Stimulated activated effector memory CD8-positive, alpha-beta T cell treated with anti-CD3 and anti-CD28 coated beads, Interleukin-12 subunit alpha, Interleukin-12 subunit beta, amount 100 ng/mL, for 72 hours (primary cell): ENCODE measurements around the gene CKS1B.
"Not testable (repeated sequence)": the region's sequence is repeated elsewhere in the genome, so short reads cannot be mapped to it uniquely, and the experiment has no call there.

Source experiments
- ATAC-seq: fragments of 150-1000 bp; cut with Tn5 transposase; 2 replicates; pipeline ENCODE4 v1.10.0; 2021
- DNase-seq, 2 donors: peaks; one replicate each; pipeline ENCODE4 v3.0.0; 2021 to 2022; ENCODE audit warnings: low spot score in 2 of 2
- H3K27ac Mint-ChIP-seq: one replicate; pipeline ENCODE4 v1.8.0; 2022; ENCODE audit warnings: mild to moderate bottlenecking, mixed read lengths
- H3K36me3 Mint-ChIP-seq: one replicate; pipeline ENCODE4 v1.8.0; 2022; ENCODE audit warnings: mild to moderate bottlenecking, mixed read lengths
- H3K4me1 Mint-ChIP-seq: one replicate; pipeline ENCODE4 v1.8.0; 2022; ENCODE audit warnings: mixed read lengths
- H3K4me3 Mint-ChIP-seq: one replicate; pipeline ENCODE4 v1.8.0; 2022; ENCODE audit warnings: mild to moderate bottlenecking, mixed read lengths
- H3K9me3 Mint-ChIP-seq: one replicate; pipeline ENCODE4 v1.8.0; 2022; ENCODE audit warnings: mixed read lengths

CKS1B gene

GRCh38 chr1:154983776-154984466 is 9.4 kb downstream of the CKS1B start:
- peaks cover 9% of the 10 kb centered on the region for H3K4me1 Mint-ChIP-seq
- H3K4me3 Mint-ChIP-seq = no peak overlapping the region
- no peaks in the 10 kb centered on the region for H3K9me3 Mint-ChIP-seq
- no peak for ATAC-seq
- no peak for DNase-seq
- H3K36me3 Mint-ChIP-seq = peaks cover 85% of the 10 kb centered on the region
- H3K27ac Mint-ChIP-seq = no peak overlapping the region

- Mint-ChIP-seq H3K4me1 (peaks cover 20% of the 10 kb centered on the region), H3K36me3 (peaks cover 85% of the 10 kb centered on the region)
- H3K27ac Mint-ChIP-seq, H3K4me3 Mint-ChIP-seq, DNase-seq, ATAC-seq, H3K9me3 Mint-ChIP-seq: not testable (repeated sequence)
These were observed 12.3 kb downstream of the CKS1B start for GRCh38 chr1:154986736-154987135.

GRCh38 chr1:154987326-154987725 is 12.8 kb downstream of the CKS1B start:
- no peaks in the 10 kb centered on the region for H3K9me3 Mint-ChIP-seq
- peaks cover 20% of the 10 kb centered on the region for H3K4me1 Mint-ChIP-seq
- H3K36me3 Mint-ChIP-seq = peaks cover 79% of the 10 kb centered on the region
- H3K4me3 Mint-ChIP-seq = no peak overlapping the region
- no peak overlapping the region for H3K27ac Mint-ChIP-seq
- DNase-seq (no peak), ATAC-seq (no peak)

- H3K4me1 Mint-ChIP-seq = peaks cover 20% of the 10 kb centered on the region
- peak overlapping the region; percentile 64 for H3K27ac Mint-ChIP-seq
- no peaks in the 10 kb centered on the region for H3K9me3 Mint-ChIP-seq
- no peak for DNase-seq
- peaks cover 79% of the 10 kb centered on the region for H3K36me3 Mint-ChIP-seq
- no peak overlapping the region for H3K4me3 Mint-ChIP-seq
- no peak for ATAC-seq
These were observed 13.8 kb downstream of the CKS1B start for GRCh38 chr1:154988058-154988954.

GRCh38 chr1:154989195-154989860 is 14.8 kb downstream of the CKS1B start:
- DNase-seq = no peak
- Mint-ChIP-seq H3K36me3 (peaks cover 72% of the 10 kb centered on the region), H3K4me3 (no peak overlapping the region), H3K27ac (peak overlapping the region; percentile 64), H3K9me3 (no peaks in the 10 kb centered on the region), H3K4me1 (peaks cover 20% of the 10 kb centered on the region)
- ATAC-seq = no peak

- Mint-ChIP-seq H3K4me3 (no peak overlapping the region), H3K9me3 (no peaks in the 10 kb centered on the region), H3K36me3 (peaks cover 62% of the 10 kb centered on the region), H3K27ac (peak overlapping the region; percentile 38), H3K4me1 (peaks cover 20% of the 10 kb centered on the region)
- no peak for ATAC-seq
- no peak for DNase-seq
These were observed 15.8 kb downstream of the CKS1B start for GRCh38 chr1:154990276-154990675.

- no peaks in the 10 kb centered on the region for H3K9me3 Mint-ChIP-seq
- no peak overlapping the region for H3K4me3 Mint-ChIP-seq
These were observed 18.5 kb downstream of the CKS1B start for GRCh38 chr1:154992721-154993571.

GRCh38 chr1:154993572-154994268 is 19.2 kb downstream of the CKS1B start, which contains the start of gene LENEP:
TSS of gene LENEP (plus strand) at chr1:154993586. CDS start at chr1:154993608, 22 bp downstream.
- Mint-ChIP-seq H3K27ac (peak within 1 kb of the TSS; percentile 81), H3K4me3 (no peak within 1 kb of the TSS), H3K9me3 (no peaks in the 10 kb centered on the region), H3K36me3 (peaks cover 30% of the 10 kb centered on the region), H3K4me1 (peaks cover 29% of the 10 kb centered on the region)
- ATAC-seq = no peak
- no peak for DNase-seq

More at GRCh38 chr1:154992721-154993571, 18.5 kb downstream of the CKS1B start:
- Mint-ChIP-seq H3K36me3 (peaks cover 38% of the 10 kb centered on the region), H3K4me1 (peaks cover 29% of the 10 kb centered on the region), H3K27ac (peak overlapping the region; percentile 48)
- ATAC-seq = no peak
- no peak for DNase-seq

- no peak overlapping the region for H3K4me3 Mint-ChIP-seq
- H3K27ac Mint-ChIP-seq = peak overlapping the region; percentile 81
- DNase-seq (no peak), ATAC-seq (no peak)
- H3K9me3 Mint-ChIP-seq = no peaks in the 10 kb centered on the region
- peaks cover 30% of the 10 kb centered on the region for H3K36me3 Mint-ChIP-seq
- H3K4me1 Mint-ChIP-seq = peaks cover 29% of the 10 kb centered on the region
These were observed 19.7 kb downstream of the CKS1B start for GRCh38 chr1:154994269-154994587.

GRCh38 chr1:154994591-154994990 is 20.1 kb downstream of the CKS1B start:
- Mint-ChIP-seq H3K4me3 (no peak overlapping the region), H3K27ac (peak overlapping the region; percentile 81), H3K4me1 (peaks cover 28% of the 10 kb centered on the region), H3K9me3 (no peaks in the 10 kb centered on the region), H3K36me3 (peaks cover 28% of the 10 kb centered on the region)
- ATAC-seq (no peak), DNase-seq (no peak)

GRCh38 chr1:154995301-154995983 is 21.0 kb downstream of the CKS1B start:
- not testable (repeated sequence) for DNase-seq, H3K9me3 Mint-ChIP-seq, ATAC-seq, H3K4me3 Mint-ChIP-seq
- H3K27ac Mint-ChIP-seq = peak overlapping the region; percentile 81
- H3K36me3 Mint-ChIP-seq = peaks cover 28% of the 10 kb centered on the region
- peaks cover 32% of the 10 kb centered on the region for H3K4me1 Mint-ChIP-seq

- H3K9me3 Mint-ChIP-seq = no peaks in the 10 kb centered on the region
- peak overlapping the region; percentile 8 for H3K4me3 Mint-ChIP-seq
- peaks cover 16% of the 10 kb centered on the region for H3K36me3 Mint-ChIP-seq
- DNase-seq = no peak
- ATAC-seq = no peak
- no peak overlapping the region for H3K27ac Mint-ChIP-seq
- peaks cover 32% of the 10 kb centered on the region for H3K4me1 Mint-ChIP-seq
These were observed 22.7 kb downstream of the CKS1B start for GRCh38 chr1:154996966-154997701.

- Mint-ChIP-seq H3K4me1 (peaks cover 32% of the 10 kb centered on the region), H3K27ac (peak overlapping the region; percentile 91), H3K4me3 (peak overlapping the region; percentile 93), H3K9me3 (no peaks in the 10 kb centered on the region), H3K36me3 (peaks cover 16% of the 10 kb centered on the region)
- no peak for DNase-seq
- ATAC-seq = no peak
These were observed 23.8 kb downstream of the CKS1B start for GRCh38 chr1:154998201-154998780.
